Measurements from ENCODE around the gene TSPAN33.

The TSPAN33 gene

GRCh38 chr7:129127601-129128000, 16.9 kb upstream of the TSPAN33 start:
- DNase-seq (ENCODE audit: low read depth, low spot score) = no peak
- H3K4me3 ChIP-seq (ENCODE audit: low read length) = no peak overlapping the region

- H3K4me3 ChIP-seq (ENCODE audit: low read length) = no peak overlapping the region
- DNase-seq (ENCODE audit: low read depth, low spot score) = no peak
These were observed 10.0 kb upstream of the TSPAN33 start for GRCh38 chr7:129134356-129134987.

- DNase-seq (ENCODE audit: low read depth, low spot score) = peak; percentile 74
- H3K4me3 ChIP-seq (ENCODE audit: low read length) = no peak overlapping the region
These were observed 7.4 kb upstream of the TSPAN33 start for GRCh38 chr7:129136887-129137642.

- H3K4me3 ChIP-seq (ENCODE audit: low read length) = peak overlapping the region; percentile 59; the same call in 1 of the 2 replicates
- no peak for DNase-seq (ENCODE audit: low read depth, low spot score)
These were observed 798 bp upstream of the TSPAN33 start for GRCh38 chr7:129143724-129144094.

- DNase-seq (ENCODE audit: low read depth, low spot score) = no peak
- peak overlapping the region; percentile 59 for H3K4me3 ChIP-seq (ENCODE audit: low read length)
These were observed 544 bp downstream of the TSPAN33 start for GRCh38 chr7:129144834-129145668.

- no peak for DNase-seq (ENCODE audit: low read depth, low spot score)
- no peak overlapping the region for H3K4me3 ChIP-seq (ENCODE audit: low read length)
These were observed 1.9 kb downstream of the TSPAN33 start for GRCh38 chr7:129146237-129146979.

- no peak for DNase-seq (ENCODE audit: low read depth, low spot score)
- no peak overlapping the region for H3K4me3 ChIP-seq (ENCODE audit: low read length)
These were observed 3.2 kb downstream of the TSPAN33 start for GRCh38 chr7:129147731-129148130.

GRCh38 chr7:129149511-129149910, 5.0 kb downstream of the TSPAN33 start:
- no peak overlapping the region for H3K4me3 ChIP-seq (ENCODE audit: low read length)
- no peak for DNase-seq (ENCODE audit: low read depth, low spot score)

- no peak overlapping the region for H3K4me3 ChIP-seq (ENCODE audit: low read length)
These were observed 5.9 kb downstream of the TSPAN33 start for GRCh38 chr7:129150199-129150996.

GRCh38 chr7:129157651-129158050, 13.1 kb downstream of the TSPAN33 start:
- DNase-seq (ENCODE audit: low read depth, low spot score) = no peak
- no peak overlapping the region for H3K4me3 ChIP-seq (ENCODE audit: low read length)

More at GRCh38 chr7:129150199-129150996, 5.9 kb downstream of the TSPAN33 start:
- DNase-seq (ENCODE audit: low read depth, low spot score) = no peak

- no peak for DNase-seq (ENCODE audit: low read depth, low spot score)
These were observed 15.0 kb downstream of the TSPAN33 start for GRCh38 chr7:129159539-129159938.

GRCh38 chr7:129160161-129160905, 15.8 kb downstream of the TSPAN33 start:
- H3K4me3 ChIP-seq (ENCODE audit: low read length) = no peak overlapping the region
- no peak for DNase-seq (ENCODE audit: low read depth, low spot score)

More at GRCh38 chr7:129159539-129159938, 15.0 kb downstream of the TSPAN33 start:
- no peak overlapping the region for H3K4me3 ChIP-seq (ENCODE audit: low read length)

GRCh38 chr7:129161524-129162225, 17.2 kb downstream of the TSPAN33 start:
- no peak overlapping the region for H3K4me3 ChIP-seq (ENCODE audit: low read length)
- no peak for DNase-seq (ENCODE audit: low read depth, low spot score)

GRCh38 chr7:129162732-129163131, 18.2 kb downstream of the TSPAN33 start:
- no peak overlapping the region for H3K4me3 ChIP-seq (ENCODE audit: low read length)
- DNase-seq (ENCODE audit: low read depth, low spot score) = no peak

GRCh38 chr7:129163875-129164544, 19.5 kb downstream of the TSPAN33 start:
- H3K4me3 ChIP-seq (ENCODE audit: low read length) = no peak overlapping the region
- peak; percentile 53 for DNase-seq (ENCODE audit: low read depth, low spot score)

- no peak overlapping the region for H3K4me3 ChIP-seq (ENCODE audit: low read length)
- no peak for DNase-seq (ENCODE audit: low read depth, low spot score)
These were observed 22.2 kb downstream of the TSPAN33 start for GRCh38 chr7:129166745-129167144.

- no peak for DNase-seq (ENCODE audit: low read depth, low spot score)
- H3K4me3 ChIP-seq (ENCODE audit: low read length) = no peak overlapping the region
These were observed 23.3 kb downstream of the TSPAN33 start for GRCh38 chr7:129167817-129168216.
